Spleen (tissue), 11 donors: ENCODE data around the gene FAM120A. TPM values are rescaled to one million over a fixed set of nuclear protein-coding genes. Genes with fewer than 3 reads are reported as not detected.

Experiments
- DNase-seq: peaks from one replicate; pipeline ENCODE4 v3.0.0-alpha.2; 2020
- H3K27ac ChIP-seq, 8 donors: fragments of 200-600 bp; sonication (generic) in 7 of 8; 1 replicate in 4 of 8; 2 replicates in 4 of 8; pipeline versions ENCODE4 v1.5.0 to v1.8.0; 2016 to 2021; ENCODE audit warnings: inconsistent platforms in 4 of 8, mild to moderate bottlenecking in 4 of 8, moderate library complexity in 1 of 8
- H3K27me3 ChIP-seq, 7 donors: fragments of 200-600 bp; sonication (generic) in 6 of 7; replicated peaks in 1 of 7; 1 replicate in 4 of 7; 2 replicates in 3 of 7; pipeline versions ENCODE4 v1.5.0 to v1.8.0; 2016 to 2021; ENCODE audit warnings: inconsistent platforms in 3 of 7, mild to moderate bottlenecking in 1 of 7
- H3K36me3 ChIP-seq, 6 donors: fragments of 200-600 bp; sonication (generic) in 5 of 6; 1 replicate in 4 of 6; 2 replicates in 2 of 6; pipeline versions ENCODE4 v1.5.0 to v1.8.0; 2016 to 2021; ENCODE audit warnings: inconsistent platforms in 2 of 6
- H3K4me1 ChIP-seq, 6 donors: fragments of 200-600 bp; sonication (generic) in 5 of 6; 1 replicate in 3 of 6; 2 replicates in 3 of 6; pipeline versions ENCODE4 v1.5.0 to v1.8.0; 2016 to 2021; ENCODE audit warnings: inconsistent platforms in 3 of 6
- H3K4me3 ChIP-seq, 8 donors: fragments of 200-600 bp; sonication (generic) in 7 of 8; 1 replicate in 4 of 8; 2 replicates in 4 of 8; pipeline versions ENCODE4 v1.5.0 to v1.8.0; 2016 to 2021; ENCODE audit warnings: inconsistent platforms in 4 of 8, mild to moderate bottlenecking in 4 of 8, moderate library complexity in 2 of 8
- H3K9me3 ChIP-seq, 8 donors: fragments of 200-600 bp; sonication (generic) in 7 of 8; 1 replicate in 4 of 8; 2 replicates in 4 of 8; pipeline versions ENCODE4 v1.5.0 to v1.8.0; 2016 to 2021; ENCODE audit warnings: inconsistent platforms in 4 of 8
- POLR2A ChIP-seq, 3 donors: fragments of 450-650 bp; IDR thresholded peaks; one replicate each; pipeline ENCODE4 v1.5.1; 2017; ENCODE audit warnings: antibody characterized with exemption in 3 of 3, mild to moderate bottlenecking in 1 of 3
- POLR2AphosphoS5 ChIP-seq, 3 donors: sonication (generic); formaldehyde crosslinking; IDR thresholded peaks; one replicate each; pipeline ENCODE4 v1.5.1; 2017; ENCODE audit warnings: antibody characterized with exemption in 3 of 3
- WGBS, 5 donors: extraction: QIAGEN DNeasy Blood & Tissue Kit in 3 of 5; methylation state at CpG; one replicate each; pipeline versions ENCODE4 v1.1.5 to v1.1.7; 2013 to 2018; 5-methylcytosine and 5-hydroxymethylcytosine counted together
- intact Hi-C: fragments of 100-400 bp; cut with DNase I; formaldehyde crosslinking; loops from one replicate; pipeline ENCODE4 v1.15.0; 2023; ENCODE audit warnings: low total_unique reads
- polyA plus RNA-seq, 3 donors: library from polyadenylated mRNA; stranded (reverse); fragments of 200-250 nt; gene quantifications; one replicate each; pipeline ENCODE4 v1.2.1, GENCODE V29; 2013
- total RNA-seq, 7 donors: library from RNA; depleted of rRNA in 3 of 7; stranded (reverse); fragments of >200 nt in 3 of 7; fragmentation: NEBNext Ultra II Directional in 4 of 7; extraction: Animal tissue kit (Norgen Biotek cat#: 25700) in 4 of 7; gene quantifications; one replicate each; pipeline versions ENCODE4 v1.1.0 to v1.2.1, GENCODE V29; 2016 to 2021
- TF ChIP-seq, protein P1 (sequence below), 11 experiments: fragments of 200-600 bp in 7 of 11; fragments of 450-650 bp in 4 of 11; sonication (generic) in 4 of 11; IDR thresholded peaks in 8 of 11; conservative IDR thresholded peaks in 3 of 11; 1 replicate in 7 of 11; 2 replicates in 4 of 11; pipeline versions ENCODE4 v1.4.0 to v1.8.0; 2016 to 2021; ENCODE audit warnings: antibody characterized with exemption in 11 of 11, inconsistent platforms in 4 of 11, mild to moderate bottlenecking in 1 of 11
- donor health status: healthy with polysubstance abuse.
- donor health status: DM: no; HTN: no; CAD: no; lungs with moderate emphysema.
- donor health status: DM: no; HTN: no; CAD: no.
- donor health status: Bipolar disorder and iron deficiency.
- donor health status: healthy.
- donor health status: DM: no; HTN: no; CAD: no.
- donor health status: DM: yes; HTN: yes; CAD: no.

FAM120A gene
- total and polyA plus RNA-seq, 10 donors: 33.0 to 116 (median 102) TPM

DNA sequence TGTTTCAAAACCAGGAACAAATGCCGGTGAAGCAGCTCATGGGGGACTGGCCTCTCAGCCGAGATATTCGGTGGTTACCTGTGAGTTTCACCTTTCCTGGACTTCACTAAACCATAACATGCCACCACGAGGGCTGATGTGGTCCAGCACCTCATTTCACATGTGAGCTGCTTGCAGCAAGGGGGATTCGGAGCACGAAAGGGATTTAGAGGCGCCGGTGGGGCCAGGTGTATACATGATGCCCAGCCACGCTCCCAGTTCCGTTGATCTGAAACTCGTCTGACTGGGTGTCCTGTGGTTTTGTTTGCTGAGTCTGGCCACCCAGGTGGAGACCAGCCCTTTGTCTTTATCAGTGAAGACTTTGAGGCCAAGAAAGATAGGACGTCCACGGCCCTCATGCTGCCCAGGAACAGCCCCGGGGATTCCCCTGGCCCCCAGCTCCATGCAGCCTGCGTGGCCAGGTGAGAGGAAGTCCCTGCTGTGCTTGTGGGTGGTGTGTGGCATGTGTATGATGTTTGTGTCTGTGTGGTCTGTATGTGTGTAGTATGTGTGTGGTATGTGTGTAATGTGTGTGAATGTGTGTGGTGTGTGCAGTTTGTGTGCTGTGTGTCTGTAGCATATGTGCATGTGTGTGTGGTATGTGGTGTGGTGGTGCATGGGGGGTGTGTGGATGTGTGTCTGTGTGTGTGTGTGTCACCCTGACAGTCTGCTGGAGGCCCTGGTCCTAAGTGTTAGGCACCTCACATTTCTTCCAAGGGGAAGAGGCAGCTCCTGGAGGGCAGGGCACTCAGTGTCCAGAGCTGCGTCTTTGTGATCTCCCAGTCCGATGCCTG lies 148.3 kb downstream of the FAM120A start:
- Histone ChIP-seq H3K36me3 (peaks cover 0 to 4% (median 0%) of the 10 kb centered on the region in 6 donors), H3K4me3 (no peak overlapping the region), H3K4me1 (peaks cover 14 to 70% (median 46%) of the 10 kb centered on the region in 6 donors), H3K9me3 (no peaks in the 10 kb centered on the region), H3K27me3 (no peaks in the 10 kb centered on the region), H3K27ac (peak overlapping the region in 3 of 8 donors; percentile 46 to 61 (median 59))
- intact Hi-C loops: no loop called here
- 76 to 89% (median 81%) methylated on average over 15 to 17 of the region's 17 CpGs for WGBS, 5 donors
- DNase-seq: no peak
- TF ChIP-seq POLR2A (IDR thresholded peaks at IDR 0.05) (no peak), POLR2AphosphoS5 (IDR thresholded peaks at IDR 0.05) (no peak)
- TF ChIP-seq, protein P1, sequence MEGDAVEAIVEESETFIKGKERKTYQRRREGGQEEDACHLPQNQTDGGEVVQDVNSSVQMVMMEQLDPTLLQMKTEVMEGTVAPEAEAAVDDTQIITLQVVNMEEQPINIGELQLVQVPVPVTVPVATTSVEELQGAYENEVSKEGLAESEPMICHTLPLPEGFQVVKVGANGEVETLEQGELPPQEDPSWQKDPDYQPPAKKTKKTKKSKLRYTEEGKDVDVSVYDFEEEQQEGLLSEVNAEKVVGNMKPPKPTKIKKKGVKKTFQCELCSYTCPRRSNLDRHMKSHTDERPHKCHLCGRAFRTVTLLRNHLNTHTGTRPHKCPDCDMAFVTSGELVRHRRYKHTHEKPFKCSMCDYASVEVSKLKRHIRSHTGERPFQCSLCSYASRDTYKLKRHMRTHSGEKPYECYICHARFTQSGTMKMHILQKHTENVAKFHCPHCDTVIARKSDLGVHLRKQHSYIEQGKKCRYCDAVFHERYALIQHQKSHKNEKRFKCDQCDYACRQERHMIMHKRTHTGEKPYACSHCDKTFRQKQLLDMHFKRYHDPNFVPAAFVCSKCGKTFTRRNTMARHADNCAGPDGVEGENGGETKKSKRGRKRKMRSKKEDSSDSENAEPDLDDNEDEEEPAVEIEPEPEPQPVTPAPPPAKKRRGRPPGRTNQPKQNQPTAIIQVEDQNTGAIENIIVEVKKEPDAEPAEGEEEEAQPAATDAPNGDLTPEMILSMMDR (IDR thresholded peaks at IDR 0.05 in 8 of 11, conservative IDR thresholded peaks at IDR 0.05 in 3 of 11): no peak

DNA sequence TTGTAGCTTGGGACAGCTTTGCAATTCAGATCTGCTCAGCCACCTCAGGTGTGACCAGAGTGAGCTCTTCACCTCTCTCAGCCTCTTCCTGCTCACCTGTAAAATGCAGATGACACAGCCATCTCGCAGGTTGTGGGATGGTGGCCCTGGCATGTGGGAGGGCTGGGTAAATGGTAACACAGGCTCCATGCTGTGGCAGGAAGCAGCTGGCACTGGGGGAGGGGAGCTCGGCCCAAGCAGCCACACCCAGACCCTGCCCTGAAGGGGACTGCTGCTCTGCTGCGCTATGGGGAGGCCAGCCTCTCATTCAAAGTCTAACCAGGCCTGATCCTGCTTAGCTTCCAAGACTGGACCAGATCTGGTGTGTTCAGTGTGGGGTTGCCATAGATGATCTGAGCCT lies 149.0 kb downstream of the FAM120A start:
- intact Hi-C loops: no loop called here
- TF ChIP-seq, protein P1 (IDR thresholded peaks at IDR 0.05 in 8 of 11, conservative IDR thresholded peaks at IDR 0.05 in 3 of 11): no peak
- TF ChIP-seq POLR2A (IDR thresholded peaks at IDR 0.05): no peak
- TF ChIP-seq POLR2AphosphoS5 (IDR thresholded peaks at IDR 0.05): peak in 1 of 3 donors; percentile 23
- 13 to 23% (median 16%) methylated on average over 2 to 3 of the region's 3 CpGs for WGBS, 5 donors
- peak overlapping the region in 2 of 8 donors; percentile 59 to 61 for H3K27ac ChIP-seq
- H3K4me3 ChIP-seq: no peak overlapping the region
- H3K36me3 ChIP-seq: peaks cover 0 to 2% (median 0%) of the 10 kb centered on the region in 6 donors
- peak; percentile 73 for DNase-seq
- H3K9me3 ChIP-seq: peaks cover 0 to under 1% (median 0%) of the 10 kb centered on the region in 8 donors
- peaks cover 11 to 63% (median 46%) of the 10 kb centered on the region in 6 donors for H3K4me1 ChIP-seq
- H3K27me3 ChIP-seq: no peaks in the 10 kb centered on the region

DNA sequence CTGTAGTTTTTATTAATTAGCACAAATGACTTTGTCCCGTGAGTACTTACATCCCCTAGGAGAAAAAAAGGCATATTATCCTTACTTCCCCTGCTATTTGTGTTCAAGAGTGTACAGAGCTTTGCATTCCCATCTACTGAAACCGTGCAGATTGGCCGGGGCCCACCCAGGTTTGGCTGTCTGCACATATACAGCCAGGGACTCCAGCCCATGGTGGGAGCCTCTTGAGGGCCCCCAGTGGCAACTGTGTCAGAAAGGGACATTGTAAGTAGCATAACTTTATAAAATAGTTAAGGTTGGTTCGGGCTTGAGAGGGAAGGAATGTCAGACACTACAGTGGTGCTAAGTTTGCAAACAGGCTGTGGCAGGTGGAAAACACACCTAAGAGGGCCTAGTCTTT lies 149.6 kb downstream of the FAM120A start:
- H3K4me1 ChIP-seq: peaks cover 10 to 58% (median 44%) of the 10 kb centered on the region in 6 donors
- no peak for DNase-seq
- peaks cover 0 to 4% (median 0%) of the 10 kb centered on the region in 6 donors for H3K36me3 ChIP-seq
- no peaks in the 10 kb centered on the region for H3K27me3 ChIP-seq
- peaks cover 0 to 6% (median 0%) of the 10 kb centered on the region in 8 donors for H3K9me3 ChIP-seq
- TF ChIP-seq POLR2A (IDR thresholded peaks at IDR 0.05): no peak
- TF ChIP-seq, protein P1 (IDR thresholded peaks at IDR 0.05 in 8 of 11, conservative IDR thresholded peaks at IDR 0.05 in 3 of 11): no peak
- no peak for TF ChIP-seq POLR2AphosphoS5 (IDR thresholded peaks at IDR 0.05)
- H3K27ac ChIP-seq: no peak overlapping the region
- intact Hi-C loops: no loop called here
- H3K4me3 ChIP-seq: no peak overlapping the region
- WGBS, 5 donors: 71 to 90% (median 88%) methylated on average over 4 of the region's 4 CpGs

GRCh38 chr9:93601666-93602065 lies 150.2 kb downstream of the FAM120A start:
- intact Hi-C loops: no loop called here

More at GRCh38 chr9:93601666-93602065, 150.2 kb downstream of the FAM120A start:
- Histone ChIP-seq H3K27me3 (no peaks in the 10 kb centered on the region), H3K36me3 (peaks cover 0 to 5% (median 0%) of the 10 kb centered on the region in 6 donors), H3K27ac (no peak overlapping the region), H3K4me3 (no peak overlapping the region), H3K9me3 (peaks cover 0 to 10% (median 0%) of the 10 kb centered on the region in 8 donors), H3K4me1 (peaks cover 10 to 52% (median 42%) of the 10 kb centered on the region in 6 donors)
- WGBS, 5 donors: 72 to 82% (median 78%) methylated on average over 5 of the region's 5 CpGs
- TF ChIP-seq, protein P1 (IDR thresholded peaks at IDR 0.05 in 8 of 11, conservative IDR thresholded peaks at IDR 0.05 in 3 of 11): no peak
- TF ChIP-seq POLR2AphosphoS5 (IDR thresholded peaks at IDR 0.05) (no peak), POLR2A (IDR thresholded peaks at IDR 0.05) (no peak)
- no peak for DNase-seq
